Left hindlimb (tissue), 1 donor: ENCODE data around the gene ARHGAP35.
A peak's percentile ranks its signal among the peaks of the same experiment; 100 is the strongest.
"Not testable (repeated sequence)": the region's sequence is repeated elsewhere in the genome, so short reads cannot be mapped to it uniquely, and the experiment has no call there.

Experiments used
- DNase-seq: peaks from one replicate; pipeline ENCODE4 v3.0.0-alpha.2; 2018

ARHGAP35 gene

DNA sequence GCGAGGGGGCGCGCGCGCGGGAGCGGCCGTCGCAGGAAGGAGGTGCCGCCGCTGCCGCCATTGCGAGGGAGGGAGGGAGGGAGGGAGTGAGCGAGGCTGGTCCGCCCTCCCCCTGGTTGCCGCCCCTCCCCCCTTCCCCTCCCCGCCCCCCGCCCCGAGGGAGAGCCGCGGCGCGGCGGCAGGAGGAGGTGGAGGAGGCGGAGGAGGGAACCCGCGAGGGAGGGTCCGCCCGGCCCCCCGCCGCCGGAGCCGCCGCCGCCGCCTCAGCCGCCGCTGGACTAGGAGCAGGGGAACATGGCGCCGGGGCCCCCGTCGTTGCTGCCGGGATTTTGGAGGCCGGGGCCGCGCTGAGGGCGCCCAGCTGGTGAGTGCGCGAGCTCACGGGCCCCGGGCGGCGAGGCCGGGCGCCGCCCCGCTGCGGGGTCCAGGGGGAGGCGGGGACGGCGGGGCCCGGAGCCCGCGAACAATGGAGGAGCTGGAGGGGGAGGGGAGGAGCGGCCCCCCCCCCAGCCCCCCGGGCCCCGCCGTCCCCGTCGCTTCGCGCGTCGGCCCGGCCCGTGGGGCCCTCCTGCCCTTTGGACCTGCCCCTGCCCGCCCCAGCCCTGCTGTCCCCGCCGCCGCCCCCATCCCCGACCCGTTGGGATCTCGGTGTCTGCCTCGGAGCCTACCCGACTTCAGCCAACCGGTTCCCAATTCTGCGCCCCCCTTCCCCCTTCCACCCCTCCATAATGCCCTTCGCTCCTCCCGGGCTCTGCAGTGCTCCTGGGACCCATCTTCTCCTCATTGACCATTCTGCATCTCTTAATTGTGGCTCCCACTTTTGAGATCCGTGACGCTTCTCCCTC, at the start of gene ARHGAP35:
Gene ARHGAP35 (plus strand): TSS at position 152 of the 845 bp plus-strand sequence. CDS start 57,679 bp downstream, outside the sequence.
- DNase-seq = peak; percentile 94

DNA sequence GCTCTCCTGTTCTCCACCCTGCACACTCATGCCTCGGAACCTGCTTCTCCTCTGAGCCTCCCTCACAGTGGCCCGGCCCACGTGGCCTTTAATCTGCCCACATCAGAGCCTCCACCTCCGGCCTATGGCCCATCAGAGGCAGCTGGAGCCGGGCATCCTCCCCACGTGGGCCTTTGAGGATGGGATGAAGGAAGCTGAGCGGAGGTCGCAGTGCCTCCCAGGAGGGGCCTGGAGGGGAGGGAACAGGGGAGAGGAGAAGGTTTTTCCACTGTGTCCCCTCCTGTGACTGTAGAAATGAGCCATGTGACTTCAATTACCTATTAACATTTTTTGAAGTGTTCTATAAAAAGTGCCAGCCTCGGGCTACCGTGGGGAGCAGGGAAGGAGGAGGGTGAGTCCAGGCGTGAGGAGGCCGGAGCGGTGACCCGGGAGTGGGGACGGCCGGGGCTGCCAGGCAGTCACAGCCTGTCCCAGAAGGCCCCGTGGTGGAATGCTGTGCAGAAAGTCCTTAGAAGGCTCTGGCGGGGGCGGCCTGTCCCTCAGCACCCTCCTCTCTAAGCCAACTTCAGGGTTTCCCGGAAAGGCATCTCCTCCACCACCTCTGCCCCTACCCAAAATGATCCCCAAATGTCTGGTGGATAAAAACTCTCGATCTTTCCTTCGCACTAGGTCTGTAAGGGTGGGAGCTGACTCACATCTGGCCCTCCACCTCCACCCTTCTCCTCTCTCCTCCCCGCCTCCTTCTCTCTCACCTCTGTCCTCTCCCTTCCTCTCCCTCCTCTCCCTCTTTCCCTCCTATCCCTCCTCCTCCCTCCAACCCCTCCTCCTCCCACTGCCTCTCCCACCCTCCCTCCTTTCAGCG, 47.6 kb upstream of the ARHGAP35 start:
- DNase-seq = no peak

DNA sequence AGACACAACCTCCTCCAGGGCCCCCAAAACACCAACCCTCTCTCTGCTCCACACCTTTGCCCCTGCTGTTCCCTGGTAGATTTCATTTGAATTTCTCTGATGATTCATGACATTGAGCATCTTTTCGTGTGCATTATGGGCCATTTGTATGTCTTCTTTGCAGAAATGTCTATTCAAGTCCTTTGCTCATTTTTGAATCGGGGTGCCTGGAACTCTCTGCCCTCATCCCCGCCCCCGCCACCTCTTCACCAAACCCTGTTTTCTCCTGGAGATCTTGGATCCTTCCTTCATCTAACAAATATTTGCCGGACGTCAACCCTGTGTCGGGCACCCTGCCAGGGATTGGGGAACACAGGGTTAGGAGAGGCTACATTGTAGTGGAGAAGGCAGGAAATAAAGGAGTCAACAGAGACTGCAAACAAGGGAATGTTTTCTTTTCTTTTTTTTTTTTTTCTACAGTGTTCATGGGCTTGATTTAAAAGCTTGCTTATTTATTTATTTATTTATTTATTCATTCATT, 46.9 kb upstream of the ARHGAP35 start:
- DNase-seq = no peak

DNA sequence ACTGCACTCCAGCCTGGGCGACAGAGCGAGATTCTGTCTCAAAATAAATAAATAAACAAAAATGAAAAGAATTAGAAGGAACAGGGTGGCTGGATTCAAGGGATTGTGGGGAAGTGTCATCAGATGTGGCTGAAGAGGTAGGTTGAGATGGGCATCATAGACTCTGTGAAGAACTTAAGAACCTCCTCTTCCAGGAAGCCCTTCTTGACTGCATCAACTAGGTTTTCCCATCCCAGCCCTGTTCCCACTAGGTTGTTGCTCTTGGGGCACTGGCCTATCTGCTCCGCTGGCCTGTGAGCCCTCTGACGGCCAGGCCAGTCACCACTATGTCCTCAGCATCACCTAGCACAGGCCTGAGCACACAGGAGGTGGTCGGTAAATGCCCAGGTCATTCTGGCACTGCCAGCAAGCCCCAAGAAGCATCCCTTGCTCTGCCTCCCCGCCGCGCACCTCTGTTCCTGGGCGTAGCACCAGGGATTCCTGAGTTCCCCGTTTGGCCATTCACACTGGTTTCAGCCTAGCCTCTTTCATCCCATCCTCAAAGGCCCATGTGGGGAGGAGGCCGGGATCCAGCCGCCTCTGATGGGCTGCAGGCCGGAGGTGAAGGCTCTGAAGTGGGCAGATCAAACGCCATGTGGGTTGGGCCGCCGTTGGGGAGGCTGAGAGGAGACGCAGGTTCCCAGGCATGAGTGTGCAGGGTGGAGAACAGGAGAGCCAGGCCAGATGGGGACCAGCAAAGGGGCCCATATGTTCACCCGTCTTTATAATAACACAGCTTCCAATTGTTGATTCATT, 44.8 kb upstream of the ARHGAP35 start:
- DNase-seq = no peak

DNA sequence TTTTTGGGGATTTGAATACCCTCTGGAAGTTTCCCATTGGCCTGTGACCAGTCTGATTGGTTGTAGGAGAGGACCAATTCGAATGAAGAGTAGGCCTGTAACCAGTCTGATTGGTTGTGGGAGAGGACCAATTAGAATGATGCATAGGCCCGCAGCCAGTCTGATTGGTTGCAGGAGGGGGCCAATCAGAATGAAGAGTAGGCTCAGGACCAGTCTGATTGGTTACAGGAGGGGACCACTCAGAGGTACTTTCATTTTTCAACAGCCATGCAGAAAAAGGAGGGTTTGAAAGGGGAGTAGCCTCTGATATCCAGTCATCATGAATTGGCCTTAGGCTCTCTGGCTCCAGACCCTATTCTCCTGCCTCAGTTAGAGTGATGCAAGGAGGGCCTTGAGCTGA, 42.0 kb upstream of the ARHGAP35 start:
- DNase-seq = no peak

DNA sequence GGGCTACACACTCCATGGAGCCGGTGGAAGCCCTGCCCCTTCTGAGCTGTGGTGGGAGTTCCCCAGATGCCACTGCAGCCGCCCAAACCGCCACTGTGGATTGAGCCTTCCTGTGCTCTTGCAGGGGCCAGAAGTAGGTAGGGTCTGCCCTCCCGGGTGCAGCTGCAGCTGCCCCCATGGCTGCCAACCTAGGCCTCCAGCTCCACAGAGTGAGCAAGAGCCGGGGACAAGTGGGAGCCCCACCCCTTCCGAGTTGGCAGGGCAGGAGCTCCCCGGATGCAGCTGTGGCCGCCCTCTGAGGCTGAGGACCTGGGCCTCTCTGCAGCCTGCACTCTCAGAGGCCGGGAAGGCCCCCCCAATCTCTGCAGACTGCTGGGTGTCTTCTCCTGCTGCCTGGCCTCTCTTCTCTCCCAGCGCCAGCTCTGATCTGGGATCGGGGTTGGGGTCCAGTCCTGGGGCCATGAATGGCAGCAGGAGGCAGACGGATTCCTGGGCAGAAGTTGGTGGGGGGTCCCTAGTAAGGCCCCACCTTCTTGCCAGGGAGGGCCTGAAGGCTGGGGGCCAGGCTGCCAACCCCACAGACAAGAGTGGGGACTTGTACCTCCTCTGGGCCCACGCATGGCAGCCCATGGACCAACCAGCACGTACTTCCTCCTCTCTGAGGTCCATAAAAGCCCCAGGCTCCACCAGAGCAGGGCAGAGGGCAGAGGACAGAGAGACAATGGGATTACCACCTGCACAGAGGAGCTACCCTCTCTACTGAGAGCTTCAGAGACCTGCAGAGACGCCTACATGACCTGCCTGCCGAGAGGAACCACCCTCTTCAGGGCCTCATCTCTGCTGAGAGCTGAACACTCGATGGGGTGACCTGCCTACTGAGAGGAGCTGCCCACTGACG, 39.0 kb upstream of the ARHGAP35 start:
- no peak for DNase-seq

DNA sequence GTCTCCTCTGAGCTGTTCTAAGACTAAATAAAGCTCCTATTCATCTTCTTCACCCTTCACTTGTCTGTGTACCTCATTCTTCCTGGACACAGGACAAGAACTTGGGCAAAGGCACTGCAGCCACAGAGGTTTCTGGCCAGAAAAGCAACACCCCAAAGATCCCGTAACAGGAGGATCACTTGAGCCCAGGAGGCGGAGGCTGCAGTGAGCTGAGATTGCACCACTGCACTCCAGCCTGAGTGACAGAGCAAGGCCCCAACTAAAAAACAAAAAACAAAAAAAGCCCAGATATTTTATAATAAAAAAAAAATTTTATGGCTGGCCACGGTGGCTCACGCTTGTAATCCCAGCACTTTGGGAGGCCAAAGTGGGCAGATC, 38.4 kb upstream of the ARHGAP35 start:
- not testable (repeated sequence) for DNase-seq

DNA sequence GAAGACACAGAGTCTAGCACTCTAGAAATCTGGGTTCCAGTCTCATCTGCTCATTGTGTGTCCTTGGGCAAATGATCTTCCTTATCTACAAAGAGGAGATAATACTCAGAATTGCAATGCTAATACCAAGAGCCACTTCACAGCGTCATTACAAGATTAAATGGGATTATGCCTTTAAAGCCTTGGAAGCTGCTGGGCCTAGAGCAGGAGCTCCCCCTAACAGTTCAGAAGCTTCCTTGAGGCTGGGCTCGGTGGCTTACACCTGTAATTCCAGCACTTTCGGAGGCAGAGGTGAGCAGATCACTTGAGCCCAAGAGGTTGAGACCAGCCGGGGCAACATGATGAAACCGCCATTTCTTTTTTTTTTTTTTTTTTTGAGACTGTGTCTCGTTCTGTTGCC, 37.7 kb upstream of the ARHGAP35 start:
- no peak for DNase-seq

DNA sequence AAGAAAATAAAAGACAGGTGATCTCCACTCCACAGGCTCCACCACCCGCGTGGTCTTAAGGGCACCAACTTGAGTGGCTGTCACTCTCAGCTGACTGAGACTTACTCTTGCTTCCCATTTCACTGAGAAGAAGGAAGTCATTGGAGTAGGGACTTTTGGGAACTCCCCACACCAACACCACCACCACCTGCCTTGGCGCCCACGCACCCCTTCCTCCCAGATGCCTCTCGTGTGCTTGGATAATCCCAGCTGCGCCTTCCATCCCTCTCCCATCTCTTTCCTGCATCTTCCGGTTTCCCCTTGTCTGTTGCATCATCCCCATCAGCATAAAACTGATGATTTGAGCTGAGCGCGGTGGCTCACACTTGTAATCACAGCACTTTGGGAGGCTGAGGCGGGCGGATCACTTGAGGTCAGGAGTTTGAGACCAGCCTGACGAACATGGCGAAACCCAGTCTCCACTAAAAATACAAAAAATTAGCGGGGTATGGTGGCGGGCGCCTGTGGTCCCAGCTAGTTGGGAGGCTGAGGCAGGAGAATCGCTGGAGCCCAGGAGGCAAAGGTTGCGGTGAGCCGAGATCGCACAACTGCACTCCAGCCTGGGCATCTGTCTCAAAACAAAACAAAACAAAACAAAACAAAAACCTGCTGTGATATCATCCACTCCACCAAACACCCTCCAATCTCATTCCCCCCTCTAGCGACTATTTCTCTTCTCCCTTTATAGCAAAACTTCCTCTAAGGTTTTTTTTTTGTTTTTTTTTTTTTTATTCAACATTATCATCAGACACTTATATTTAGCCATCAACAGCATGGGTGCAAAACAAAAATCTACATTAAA, 35.7 kb upstream of the ARHGAP35 start:
- DNase-seq = no peak

DNA sequence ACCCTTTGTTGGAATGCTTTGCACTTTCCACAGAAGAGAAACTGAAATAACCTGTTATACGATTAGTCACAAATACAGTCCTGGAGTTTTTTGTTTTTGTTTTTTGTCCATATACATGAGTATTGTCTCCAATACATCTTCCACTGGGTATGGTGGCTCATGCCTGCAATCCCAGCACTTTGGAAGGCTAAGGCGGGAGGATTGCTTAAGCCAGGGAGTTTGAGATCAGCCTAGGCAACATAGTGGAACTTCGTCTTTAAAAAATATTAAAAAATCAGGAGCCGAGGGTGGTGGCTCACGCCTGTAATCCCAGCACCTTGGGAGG, 35.1 kb upstream of the ARHGAP35 start:
- no peak for DNase-seq

DNA sequence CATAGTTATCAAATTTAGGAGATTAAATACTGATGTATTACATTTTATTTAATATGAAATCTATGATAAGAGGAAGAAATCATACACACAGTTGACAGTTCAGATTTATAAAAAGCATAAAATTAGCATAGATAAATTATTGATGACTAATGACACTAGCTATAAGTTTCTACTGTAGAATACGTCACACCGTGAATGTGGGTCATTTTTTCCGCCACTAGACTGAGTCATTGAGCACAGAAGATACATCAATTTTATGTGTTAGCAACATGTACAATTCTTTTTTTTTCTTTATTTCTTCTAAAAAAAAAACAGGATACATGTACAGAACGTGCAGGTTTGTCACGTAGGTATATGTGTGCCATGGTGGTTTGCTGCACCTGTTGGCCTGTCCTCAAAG, 32.3 kb upstream of the ARHGAP35 start:
- no peak for DNase-seq

DNA sequence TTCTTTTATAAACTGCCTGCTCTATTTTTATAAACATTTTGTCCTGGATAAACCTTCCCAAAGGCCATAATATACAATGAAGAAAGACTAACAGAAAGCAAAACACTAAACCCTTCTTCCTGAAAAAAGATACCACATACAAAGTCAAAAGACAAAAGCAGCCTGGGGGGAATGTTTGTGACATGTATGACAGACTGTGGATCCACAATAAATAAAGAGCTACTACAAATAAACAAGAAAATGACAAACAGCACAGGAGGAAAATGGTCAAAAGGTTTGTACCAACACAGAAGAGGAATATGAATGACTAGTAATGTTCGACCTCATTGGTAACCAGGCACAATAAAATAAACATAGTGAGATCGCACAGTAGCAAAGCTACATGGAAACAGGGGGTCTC, 29.9 kb upstream of the ARHGAP35 start:
- no peak for DNase-seq

DNA sequence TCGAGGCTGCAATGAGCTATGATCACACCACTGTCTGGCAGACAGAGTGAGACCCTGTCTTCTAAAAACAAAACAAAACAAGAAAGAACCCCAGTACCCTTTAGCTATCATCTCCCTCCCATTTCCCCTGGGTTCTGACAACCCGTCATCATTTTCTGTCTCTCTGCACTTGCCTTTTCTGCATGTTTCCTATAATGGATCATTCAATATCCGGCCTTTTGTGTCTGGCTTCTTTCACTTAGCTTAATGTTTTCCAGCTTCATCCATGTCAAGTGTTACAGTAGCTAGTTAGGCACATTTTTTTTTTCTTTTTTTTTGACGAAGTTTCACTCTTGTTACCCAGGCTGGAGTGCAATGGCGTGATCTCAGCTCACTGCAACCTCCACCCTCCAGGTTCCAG, 26.7 kb upstream of the ARHGAP35 start:
- DNase-seq = no peak

DNA sequence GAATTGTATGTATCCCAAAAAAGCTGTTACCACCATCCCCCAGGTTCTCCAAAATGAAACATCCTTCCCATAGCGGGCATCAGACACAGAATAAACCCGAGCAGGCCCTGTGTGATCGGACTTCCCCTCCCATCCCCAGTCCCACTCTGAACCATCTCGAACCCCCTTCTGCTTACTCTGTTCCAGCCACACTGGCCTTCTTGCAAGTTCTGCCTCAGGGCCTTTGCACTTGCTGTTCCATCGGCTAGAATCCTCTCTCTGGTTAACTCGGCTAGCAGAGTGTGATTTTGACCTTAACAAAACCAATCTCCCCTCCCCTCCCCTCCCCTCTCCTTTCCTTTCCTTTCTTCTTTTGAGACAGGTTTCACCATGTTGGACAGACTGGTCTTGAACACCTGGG, 25.8 kb upstream of the ARHGAP35 start:
- DNase-seq = no peak

DNA sequence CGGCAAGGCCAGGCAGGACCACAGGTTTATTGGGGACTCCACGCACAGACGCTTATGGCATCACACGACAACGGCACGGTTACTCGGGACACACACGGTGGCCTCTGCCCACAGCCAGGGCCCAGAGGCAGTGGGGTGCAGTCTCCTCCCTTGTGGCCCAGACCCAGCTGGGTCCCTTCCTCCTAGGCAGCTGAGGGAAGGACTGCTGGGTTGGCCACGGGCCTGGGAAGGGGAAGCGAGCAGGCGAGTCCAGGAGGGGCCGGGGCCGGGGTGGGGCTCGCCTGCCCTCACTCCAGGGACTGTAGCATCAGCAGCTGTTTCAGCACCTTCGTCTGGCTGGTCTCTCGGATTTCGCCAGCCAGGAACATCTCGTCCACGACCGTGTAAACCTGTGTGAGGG, 22.6 kb upstream of the ARHGAP35 start:
- no peak for DNase-seq

DNA sequence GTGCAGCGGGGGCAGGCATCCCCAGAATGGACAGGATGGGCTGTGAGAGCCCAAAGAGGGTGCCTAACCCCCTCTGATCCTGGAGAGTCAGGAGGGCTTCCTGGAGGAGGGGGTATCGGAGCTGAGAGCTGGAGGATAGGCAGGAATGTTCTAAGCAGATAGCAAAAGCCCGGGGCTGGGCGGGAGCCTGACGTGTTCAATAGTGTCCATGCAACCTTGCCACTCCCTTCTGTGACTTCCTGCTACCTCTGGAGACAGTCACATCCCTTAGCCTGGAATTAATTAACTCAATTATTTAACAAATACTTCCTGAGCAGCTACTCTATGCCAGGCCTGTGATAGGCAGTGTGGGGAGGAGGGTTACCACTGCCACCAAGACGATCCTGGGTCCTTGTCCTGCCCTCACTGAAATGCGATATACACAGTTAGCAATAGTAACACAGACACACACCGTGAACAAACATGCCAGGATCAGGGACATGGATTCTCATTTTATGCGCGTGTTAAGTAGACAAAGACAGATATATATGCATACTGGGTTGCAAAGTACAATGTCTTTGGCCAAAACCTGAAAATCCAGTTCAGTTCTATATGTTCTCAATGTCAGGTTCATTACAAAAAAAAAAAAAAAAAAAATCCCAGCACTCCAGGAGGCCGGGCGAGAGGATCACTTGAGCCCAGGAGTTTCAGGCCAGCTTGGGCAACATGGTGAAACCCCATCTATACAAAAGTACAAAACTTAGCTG, 20.9 kb upstream of the ARHGAP35 start:
- DNase-seq = no peak

DNA sequence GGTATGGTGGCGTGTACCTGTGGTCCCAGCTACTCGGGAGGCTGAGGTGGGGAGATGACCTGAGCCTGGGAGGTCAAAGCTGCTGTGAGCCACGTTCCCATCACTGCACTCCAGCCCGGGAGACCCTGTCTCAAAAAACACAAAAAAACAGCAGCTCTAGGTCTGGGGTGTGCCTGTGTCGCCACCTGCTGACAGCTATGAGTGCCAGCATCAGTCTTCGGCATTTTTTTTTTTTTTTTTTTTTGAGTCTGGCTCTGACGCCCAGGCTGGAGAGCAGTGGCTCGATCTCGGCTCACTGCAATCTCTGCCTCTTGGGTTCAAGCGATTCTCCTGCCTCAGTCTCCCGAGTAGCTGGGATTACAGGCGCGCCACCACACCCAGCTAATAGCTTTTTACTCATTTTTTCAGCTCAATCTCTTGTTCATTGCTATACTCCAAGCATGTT, 20.3 kb upstream of the ARHGAP35 start:
- peak; percentile 65 for DNase-seq

DNA sequence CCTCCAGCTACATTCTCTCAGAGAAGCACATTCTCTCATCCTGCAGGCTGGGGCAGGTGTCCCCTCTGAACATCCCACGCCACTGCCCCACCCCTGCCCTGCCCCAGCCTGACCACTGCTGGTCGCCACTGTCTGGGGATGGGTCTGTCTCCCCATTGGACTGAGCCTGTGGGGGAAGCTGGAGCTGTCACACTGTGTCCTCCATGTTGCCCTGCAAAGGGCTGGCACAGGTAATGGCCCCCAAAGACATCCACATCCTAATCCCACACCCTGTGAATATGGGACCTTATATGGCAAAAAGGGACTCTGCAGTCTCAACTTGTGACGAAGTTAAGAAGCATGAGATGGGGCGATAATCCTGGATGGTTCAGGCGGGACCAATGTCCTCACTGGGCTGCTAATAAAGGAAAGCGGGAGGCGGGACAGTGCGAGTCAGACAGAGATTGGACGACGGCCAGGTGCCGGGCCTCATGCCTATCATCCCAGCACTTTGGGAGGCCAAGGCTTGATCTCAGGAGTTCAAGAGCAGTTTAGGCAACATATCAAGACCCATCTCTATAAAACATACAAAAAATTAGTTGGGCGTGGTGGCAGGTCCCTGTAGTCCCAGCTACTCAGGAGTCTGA, 19.2 kb upstream of the ARHGAP35 start:
- no peak for DNase-seq

DNA sequence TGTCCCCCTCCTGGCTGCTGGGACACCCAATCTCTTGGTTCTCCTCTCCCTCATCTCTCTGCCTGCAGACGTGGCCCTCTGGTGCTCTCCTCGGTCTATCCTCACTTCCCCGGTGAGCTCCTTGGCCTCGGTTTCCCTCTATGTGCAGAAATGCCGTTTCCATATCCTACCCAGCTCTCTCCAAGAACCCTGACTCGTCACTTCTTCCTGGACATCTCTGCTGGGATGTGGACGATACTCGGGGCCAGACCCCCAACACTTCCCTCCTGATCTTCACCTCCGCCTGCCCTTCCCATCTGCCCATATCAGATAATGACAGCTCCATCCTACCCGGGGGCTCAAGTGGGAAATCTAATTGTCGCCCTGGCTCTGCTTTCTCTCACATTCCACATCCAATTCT, 18.0 kb upstream of the ARHGAP35 start:
- no peak for DNase-seq

DNA sequence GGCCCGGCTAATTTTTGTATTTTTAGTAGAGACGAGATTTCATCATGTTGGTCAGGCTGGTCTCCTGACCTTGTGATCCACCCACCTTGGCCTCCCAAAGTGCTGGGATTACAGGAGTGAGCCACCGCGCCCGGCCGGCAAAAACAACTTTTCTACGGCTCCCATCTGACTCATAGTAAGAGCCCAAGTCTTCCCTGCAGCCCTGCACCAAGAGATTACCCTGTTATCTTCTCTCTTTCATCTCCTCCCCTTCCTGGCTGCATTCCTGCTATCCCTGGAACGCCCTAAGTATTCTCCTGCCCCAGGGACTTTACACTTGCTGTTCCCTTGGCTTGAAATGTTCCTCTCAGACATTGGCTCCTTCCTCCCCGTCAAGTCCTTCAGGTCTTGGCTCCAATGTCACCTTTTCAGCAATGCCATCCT, 16.7 kb upstream of the ARHGAP35 start:
- no peak for DNase-seq
